ENCODE data around the gene IL17C. TPM values are rescaled to one million over a fixed set of nuclear protein-coding genes. Genes with fewer than 3 reads are reported as not detected.

IL17C gene, protein sequence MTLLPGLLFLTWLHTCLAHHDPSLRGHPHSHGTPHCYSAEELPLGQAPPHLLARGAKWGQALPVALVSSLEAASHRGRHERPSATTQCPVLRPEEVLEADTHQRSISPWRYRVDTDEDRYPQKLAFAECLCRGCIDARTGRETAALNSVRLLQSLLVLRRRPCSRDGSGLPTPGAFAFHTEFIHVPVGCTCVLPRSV
- not detected for total RNA-seq
- long read RNA-seq, result 0 reads

GRCh38 chr16:88638323-88639230 lies at the start of gene IL17C:
IL17C (plus strand) TSS chr16:88638572; CDS start chr16:88638642, 70 bp downstream.
- DNase-seq (ENCODE audit: low spot score), result no peak
- intact Hi-C loops (cut with DNase I), result no loop called here

DNA sequence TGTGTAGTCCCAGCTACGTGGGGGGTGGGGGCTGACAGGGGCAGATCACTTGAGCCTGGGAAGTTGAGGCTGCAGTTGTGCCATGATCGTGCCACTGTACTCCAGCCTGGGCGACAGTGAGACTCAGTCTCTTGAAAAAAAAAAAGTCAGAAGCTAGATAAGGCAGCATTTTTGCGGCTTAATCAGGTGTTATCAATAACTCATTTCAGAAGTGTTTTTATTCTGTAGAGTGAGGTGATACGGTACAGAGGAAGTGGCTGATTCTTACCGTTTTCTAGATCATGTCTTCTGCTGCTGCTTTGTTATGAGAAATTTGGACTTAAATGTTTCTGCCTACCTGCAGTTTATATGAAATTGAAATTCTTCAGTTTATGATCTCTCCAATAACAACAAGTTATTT lies 49.6 kb upstream of the IL17C start:
- intact Hi-C loops (cut with DNase I), result no loop called here
- no peak for DNase-seq (ENCODE audit: low spot score)

GRCh38 chr16:88589441-88589840 lies 48.9 kb upstream of the IL17C start:
- intact Hi-C loops (cut with DNase I), result no loop called here
- DNase-seq (ENCODE audit: low spot score), result no peak

GRCh38 chr16:88591577-88592021 lies 46.8 kb upstream of the IL17C start:
- intact Hi-C loops (cut with DNase I), result loop anchor here (5.0 kb wide), 1 partner anchor 71 kb away; the partner anchor contains the start of gene MVD
- DNase-seq (ENCODE audit: low spot score), result peak; percentile 79

- intact Hi-C loops (cut with DNase I), result loop anchor here (5.0 kb wide), 1 partner anchor 69 kb away; the partner anchor contains the start of gene MVD
- no peak for DNase-seq (ENCODE audit: low spot score)
These were observed 45.3 kb upstream of the IL17C start for GRCh38 chr16:88593061-88593460.

- DNase-seq (ENCODE audit: low spot score), result no peak
- intact Hi-C loops (cut with DNase I), result loop anchor here (5.0 kb wide), 1 partner anchor 69 kb away; the partner anchor contains the start of gene MVD
These were observed 44.9 kb upstream of the IL17C start for GRCh38 chr16:88593489-88593888.

- intact Hi-C loops (cut with DNase I), result loop anchor here (5.0 kb wide), 1 partner anchor 68 kb away; the partner anchor contains the start of gene MVD
These were observed 44.5 kb upstream of the IL17C start for GRCh38 chr16:88593910-88594309.

GRCh38 chr16:88595101-88595500 lies 43.3 kb upstream of the IL17C start:
- no peak for DNase-seq (ENCODE audit: low spot score)
- intact Hi-C loops (cut with DNase I), result no loop called here

More at GRCh38 chr16:88593910-88594309, 44.5 kb upstream of the IL17C start:
- DNase-seq (ENCODE audit: low spot score), result no peak

- DNase-seq (ENCODE audit: low spot score), result no peak
- intact Hi-C loops (cut with DNase I), result no loop called here
These were observed 42.5 kb upstream of the IL17C start for GRCh38 chr16:88595921-88596320.

- intact Hi-C loops (cut with DNase I), result no loop called here
- DNase-seq (ENCODE audit: low spot score), result no peak
These were observed 41.9 kb upstream of the IL17C start for GRCh38 chr16:88596483-88596882.

DNA sequence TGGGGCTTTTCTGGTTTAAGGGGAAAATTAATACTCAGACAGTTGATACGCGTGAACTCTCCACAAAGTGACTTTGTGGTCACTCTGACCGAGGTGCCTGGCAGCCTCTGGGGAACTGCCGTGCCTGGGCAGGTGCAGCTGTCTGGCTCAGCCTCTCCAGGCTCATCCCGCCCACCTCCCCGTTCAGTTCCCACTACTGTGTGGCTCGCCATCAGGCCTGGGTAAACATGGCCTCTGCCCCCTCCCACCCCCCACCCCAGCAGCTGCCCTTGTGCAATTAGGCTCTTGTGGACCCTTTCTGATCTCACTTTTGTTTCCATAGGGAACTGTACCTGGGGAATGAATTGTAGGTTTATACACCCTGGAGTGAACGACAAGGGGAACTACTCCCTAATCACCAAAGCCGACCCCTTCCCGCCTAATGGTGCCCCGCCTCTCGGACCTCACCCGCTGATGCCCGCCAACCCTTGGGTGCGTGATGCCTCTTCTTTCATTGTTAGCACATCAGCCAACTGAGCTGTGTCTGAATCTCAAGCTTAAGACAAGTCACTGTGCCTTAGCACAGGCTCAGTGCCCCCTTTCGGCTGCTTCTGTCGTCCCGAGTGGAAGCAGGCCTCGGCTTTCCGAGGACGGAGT lies 40.4 kb upstream of the IL17C start:
- no peak for DNase-seq (ENCODE audit: low spot score)
- intact Hi-C loops (cut with DNase I), result no loop called here

DNA sequence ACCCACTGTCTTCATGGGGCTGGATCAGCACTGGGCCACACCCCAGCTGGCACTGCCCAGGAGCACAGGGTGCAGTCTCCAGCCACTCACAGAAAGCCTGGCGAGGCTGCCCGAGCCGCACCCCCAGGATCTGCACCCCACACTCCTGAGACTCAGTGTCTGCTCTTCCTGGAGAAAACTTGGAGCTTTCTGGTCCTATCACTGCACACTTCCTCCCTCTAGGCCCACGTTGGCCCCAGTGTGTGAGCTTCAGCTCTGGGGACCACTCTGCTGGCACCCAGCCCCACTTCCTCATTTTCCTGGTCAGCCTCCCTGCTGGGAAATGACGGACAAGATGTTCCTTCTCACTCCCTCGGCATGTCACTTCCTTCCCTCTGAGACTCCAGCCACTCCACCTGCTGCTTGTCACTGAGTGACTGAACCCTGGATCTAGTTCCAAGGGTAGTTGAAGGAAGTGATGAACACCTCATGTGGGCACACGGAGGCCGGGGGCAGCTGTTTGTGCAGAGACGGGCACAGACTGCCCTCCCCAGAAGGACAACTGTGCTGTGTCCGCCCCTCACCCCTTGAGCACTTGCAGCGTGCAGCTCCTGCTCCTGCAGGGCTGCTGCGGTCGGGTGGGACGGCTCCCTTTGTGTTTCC lies 39.2 kb upstream of the IL17C start:
- intact Hi-C loops (cut with DNase I), result no loop called here
- peak; percentile 91 for DNase-seq (ENCODE audit: low spot score)

- intact Hi-C loops (cut with DNase I), result no loop called here
These were observed 38.4 kb upstream of the IL17C start for GRCh38 chr16:88599825-88600538.

DNA sequence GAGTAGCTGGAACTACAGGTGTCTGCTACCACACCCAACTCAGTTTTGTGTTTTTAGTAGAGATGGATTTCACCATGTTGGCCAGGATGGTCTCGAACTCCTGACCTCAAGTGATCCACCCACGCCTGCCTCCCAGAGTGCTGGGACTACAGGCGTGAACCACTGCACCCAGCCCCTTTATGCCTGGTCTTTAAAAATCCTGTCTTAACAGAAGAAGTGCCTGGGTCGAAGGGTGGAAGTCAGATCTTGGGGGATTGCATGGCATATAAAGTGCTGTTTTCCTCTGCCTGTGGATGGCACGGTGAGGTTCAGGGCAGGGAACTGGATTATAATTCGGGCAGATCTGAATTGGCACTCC lies 37.9 kb upstream of the IL17C start:
- intact Hi-C loops (cut with DNase I), result no loop called here
- no peak for DNase-seq (ENCODE audit: low spot score)

More at GRCh38 chr16:88599825-88600538, 38.4 kb upstream of the IL17C start:
- no peak for DNase-seq (ENCODE audit: low spot score)

DNA sequence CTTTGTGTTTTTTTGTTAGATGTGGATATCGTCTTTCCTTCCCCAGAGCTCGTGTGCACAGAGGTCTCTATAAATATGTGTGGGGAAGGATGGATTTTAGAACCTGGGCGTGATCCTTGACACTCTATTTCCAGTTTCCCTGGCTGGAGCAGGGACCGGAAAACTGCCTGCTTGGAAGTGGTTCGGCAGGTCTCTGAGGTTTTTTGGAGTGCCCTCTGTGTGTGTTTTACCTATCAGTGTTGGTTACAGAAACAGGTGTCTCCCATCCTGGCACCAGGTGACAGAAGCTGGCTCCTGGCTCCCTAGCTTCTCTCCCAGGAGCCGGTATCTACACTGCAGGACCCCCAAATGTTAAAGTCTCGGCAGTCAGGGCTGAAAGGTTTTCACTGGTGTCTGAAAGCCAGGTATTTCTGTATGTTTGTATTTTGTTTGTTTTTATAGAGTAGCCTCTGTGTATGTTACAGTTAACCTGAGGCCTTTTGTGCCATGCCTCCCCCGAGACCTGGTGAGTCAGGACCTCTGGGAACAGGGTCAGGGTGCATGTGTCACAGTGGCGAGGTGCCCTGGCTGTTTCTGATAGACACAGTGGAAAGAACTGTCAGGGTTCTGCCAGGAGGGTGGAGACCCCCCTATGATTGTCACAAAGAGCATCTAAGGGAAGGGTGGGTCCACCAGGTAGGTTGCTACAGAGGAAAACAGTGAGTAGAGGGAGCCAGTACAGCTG lies 36.9 kb upstream of the IL17C start:
- DNase-seq (ENCODE audit: low spot score), result no peak
- intact Hi-C loops (cut with DNase I), result no loop called here

DNA sequence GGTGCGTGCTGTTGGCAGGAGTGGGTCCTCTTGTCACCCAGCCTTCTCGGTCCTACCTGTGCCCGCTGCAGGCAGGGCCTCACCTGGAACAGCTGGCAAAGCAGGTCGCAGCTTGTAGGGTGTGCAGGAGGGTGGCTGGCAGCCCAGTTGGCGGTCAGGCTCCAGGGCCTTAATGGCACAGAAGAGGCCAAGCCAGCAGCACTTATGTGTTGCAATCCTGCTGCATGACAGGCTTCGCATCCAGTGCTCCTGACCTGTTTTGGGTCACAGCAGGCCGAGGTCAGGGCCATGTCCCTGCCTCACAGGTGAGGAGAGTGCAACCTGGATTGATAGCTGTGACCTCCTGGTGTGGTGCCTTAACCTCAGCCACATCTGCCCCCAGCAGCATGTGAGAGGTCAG lies 36.3 kb upstream of the IL17C start:
- intact Hi-C loops (cut with DNase I), result no loop called here
- no peak for DNase-seq (ENCODE audit: low spot score)

GRCh38 chr16:88605186-88606147 lies 32.9 kb upstream of the IL17C start:
- no peak for DNase-seq (ENCODE audit: low spot score)
- intact Hi-C loops (cut with DNase I), result no loop called here
